GM19193 (cell line): Measurements from ENCODE around the gene ACSL6.

Source experiments
- POLR2A ChIP-seq: IDR thresholded peaks from 4 replicates; pipeline ENCODE4 v1.6.1; 2011; ENCODE audit not compliant: insufficient read depth, insufficient read length; ENCODE audit errors: extremely low read depth

ACSL6 gene

DNA sequence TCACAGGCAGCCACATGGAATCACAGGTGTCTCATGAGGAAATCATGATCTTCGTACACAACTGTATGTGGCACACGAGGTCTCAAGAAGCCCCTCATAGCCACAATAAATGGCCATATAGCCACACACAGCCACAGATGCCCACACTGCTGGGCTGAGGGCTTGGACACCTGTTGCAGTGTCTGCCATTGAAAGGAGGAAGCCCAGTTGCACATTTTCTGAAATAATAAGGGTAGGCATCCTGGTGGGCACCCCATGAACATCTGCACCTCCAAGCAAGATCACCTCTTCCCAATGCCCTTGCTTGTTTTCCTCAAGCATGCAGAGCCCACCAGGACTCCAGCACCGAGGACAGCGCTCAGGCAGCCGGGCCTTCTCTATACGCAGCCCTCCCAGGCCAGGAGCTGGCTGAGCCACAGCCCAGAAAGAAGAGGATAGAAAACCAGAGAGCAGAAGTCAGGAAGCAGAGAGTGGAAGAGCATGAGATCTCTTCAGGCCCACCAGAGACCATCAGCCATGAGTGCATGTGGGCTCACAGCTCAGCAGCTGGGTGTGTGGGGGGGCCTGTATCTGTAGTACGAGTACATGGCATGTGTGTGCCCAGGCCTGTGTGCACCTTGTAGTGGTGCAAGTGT is 1.0 kb upstream of the ACSL6 start:
- no peak for TF ChIP-seq POLR2A

- no peak for TF ChIP-seq POLR2A
These were observed 353 bp downstream of the ACSL6 start for GRCh38 chr5:132010989-132011621.

DNA sequence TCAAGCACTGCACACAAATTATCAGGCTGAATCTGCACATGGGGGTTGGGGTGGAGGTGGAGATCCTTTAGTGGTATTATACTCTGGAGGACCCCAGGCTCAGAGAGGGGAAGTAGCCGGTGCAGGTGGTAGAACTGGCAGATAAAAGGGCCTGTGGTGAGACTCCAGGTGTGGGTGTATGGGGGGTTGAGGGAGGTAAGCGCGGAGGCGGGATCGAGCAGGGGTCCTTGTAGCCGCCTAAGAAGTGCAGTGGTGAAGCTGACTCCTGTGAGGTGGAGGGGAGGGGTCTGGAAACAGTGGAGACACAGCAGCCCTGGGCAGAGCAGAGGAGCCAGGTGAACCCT is 841 bp downstream of the ACSL6 start:
- no peak for TF ChIP-seq POLR2A

DNA sequence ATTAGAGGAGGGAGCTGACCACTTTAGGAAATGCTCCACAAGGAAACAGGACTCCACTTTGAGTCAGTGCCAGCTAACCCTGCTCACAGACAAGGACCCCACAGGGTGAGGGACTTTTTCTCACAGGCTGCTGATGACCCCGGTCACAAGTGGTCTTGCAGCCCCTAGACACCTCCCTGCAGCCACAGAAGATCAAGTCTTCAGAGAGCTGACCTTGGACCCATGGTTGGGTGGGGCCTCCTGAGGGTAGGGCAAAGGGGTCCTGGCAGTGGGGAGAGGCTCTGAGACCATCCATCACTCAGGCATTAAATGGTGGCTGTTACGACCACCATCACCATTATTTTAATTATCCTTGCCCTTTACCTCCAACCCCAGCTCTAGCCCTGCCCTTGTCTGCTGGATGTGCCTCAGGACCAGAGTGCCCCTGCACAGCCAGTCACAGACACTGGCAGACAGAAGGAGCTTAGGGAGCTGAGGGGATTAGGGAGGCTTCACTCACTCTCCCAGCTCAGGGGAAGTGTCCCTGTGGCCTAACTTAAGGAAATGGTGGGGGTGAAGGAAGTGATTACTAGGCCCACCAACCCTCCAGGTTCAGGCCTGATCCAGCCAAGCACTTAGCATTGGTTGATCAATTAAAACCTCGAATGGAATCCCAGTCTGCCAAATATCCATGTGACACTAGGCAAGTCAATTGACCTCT is 1.6 kb downstream of the ACSL6 start:
- TF ChIP-seq POLR2A: no peak

DNA sequence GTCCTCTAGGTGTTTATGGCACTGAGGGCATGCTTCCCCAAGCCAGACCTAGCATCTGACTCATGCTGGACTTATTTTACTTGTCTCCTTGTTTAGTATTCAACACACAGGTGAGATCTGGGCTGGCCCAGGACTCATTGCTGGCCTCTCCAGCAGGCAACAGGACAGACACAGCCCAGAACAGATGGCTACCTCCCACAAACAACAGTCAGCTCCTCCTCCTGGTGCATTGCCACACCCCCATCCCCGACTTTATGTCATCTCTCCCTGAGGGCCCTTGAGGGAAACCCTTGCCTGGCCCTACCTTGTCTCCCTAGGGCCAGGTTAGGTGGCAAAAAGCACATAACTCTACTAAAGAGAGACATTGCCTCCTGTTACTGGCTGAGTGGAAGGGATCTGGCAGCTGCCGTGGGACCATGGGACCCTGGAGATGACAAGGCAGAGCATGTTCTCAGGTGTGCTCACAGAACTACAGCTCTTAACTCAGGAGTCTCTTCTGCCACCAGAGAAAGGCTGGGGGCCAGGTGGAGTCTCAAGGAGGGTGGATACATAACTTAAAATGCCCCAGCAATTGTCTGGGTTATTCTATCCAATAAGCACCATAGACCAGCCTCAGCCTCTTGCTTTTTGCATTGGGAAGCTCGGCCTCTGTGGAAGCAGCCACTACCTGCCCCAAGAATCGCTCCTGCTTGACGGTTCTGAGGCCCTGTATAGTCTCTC is 2.3 kb downstream of the ACSL6 start:
- TF ChIP-seq POLR2A: no peak

- TF ChIP-seq POLR2A: no peak
These were observed 3.3 kb downstream of the ACSL6 start for GRCh38 chr5:132008163-132008473.

GRCh38 chr5:132007399-132008162 is 3.9 kb downstream of the ACSL6 start:
- no peak for TF ChIP-seq POLR2A

DNA sequence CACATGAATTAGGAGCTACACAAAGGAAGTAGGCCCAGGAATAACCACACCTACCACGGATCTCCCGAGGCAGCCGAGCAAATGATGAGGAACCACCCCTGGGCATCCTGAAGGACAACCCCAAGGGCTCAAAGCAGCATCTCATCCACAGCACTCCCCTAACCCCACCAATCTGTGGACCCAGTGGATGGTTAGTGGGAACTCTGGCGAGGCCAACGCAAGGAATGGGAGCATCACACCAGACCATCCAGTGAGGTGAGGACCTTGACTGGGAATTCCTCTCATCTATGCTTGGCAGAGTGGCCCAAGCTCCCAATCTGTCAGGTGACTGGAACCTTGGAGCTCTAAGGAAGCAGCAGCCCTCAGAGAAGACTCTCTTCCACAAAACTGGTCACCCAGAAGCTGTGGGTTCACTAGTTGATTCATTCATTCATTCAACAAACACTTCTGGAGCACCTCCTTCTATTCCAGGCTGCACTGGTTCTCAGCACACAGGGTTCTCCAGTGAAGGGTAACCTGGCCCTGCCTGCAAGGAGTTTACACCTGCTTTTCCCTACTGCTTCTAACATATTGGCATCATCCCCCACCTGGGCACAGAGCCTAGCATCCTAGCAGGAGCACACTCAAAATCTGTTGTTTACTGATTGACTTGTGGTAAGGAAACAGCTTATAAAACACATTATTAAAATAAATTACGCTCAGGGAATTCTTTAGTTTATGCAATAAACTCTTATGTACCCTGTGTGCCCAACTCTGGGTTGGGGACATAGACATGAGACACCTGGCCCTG is 4.9 kb downstream of the ACSL6 start:
- no peak for TF ChIP-seq POLR2A

- TF ChIP-seq POLR2A: no peak
These were observed 5.9 kb downstream of the ACSL6 start for GRCh38 chr5:132005591-132005990.

GRCh38 chr5:132003982-132004381 is 7.5 kb downstream of the ACSL6 start:
- TF ChIP-seq POLR2A: no peak

DNA sequence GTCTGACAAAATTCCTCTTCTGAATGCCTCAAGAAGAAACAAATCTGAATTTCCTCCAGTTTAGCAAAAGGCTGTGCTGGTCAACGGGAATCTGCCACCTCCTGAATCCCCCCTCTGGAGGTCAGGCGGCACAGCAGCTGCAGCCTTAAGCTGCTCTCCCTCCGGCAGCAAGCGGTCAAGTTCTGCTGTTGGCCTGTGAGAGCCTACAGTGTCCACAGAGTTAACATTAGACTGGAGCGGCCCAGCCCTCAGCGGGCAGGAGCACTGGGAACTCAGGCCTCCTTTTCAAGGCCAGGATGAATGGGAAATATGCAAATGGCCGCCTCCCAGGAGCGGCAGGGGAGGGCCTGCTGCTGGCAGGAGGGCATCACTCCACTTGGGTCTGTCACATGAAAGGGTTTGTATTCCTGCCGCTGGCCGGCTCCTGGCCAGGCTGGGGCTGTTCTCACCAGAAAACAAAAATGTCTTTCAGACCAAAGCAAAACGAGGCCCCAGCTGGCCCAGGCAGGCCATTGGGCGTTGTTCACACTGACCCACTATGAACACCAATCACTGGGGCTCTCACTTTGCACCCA is 8.2 kb downstream of the ACSL6 start:
- no peak for TF ChIP-seq POLR2A

DNA sequence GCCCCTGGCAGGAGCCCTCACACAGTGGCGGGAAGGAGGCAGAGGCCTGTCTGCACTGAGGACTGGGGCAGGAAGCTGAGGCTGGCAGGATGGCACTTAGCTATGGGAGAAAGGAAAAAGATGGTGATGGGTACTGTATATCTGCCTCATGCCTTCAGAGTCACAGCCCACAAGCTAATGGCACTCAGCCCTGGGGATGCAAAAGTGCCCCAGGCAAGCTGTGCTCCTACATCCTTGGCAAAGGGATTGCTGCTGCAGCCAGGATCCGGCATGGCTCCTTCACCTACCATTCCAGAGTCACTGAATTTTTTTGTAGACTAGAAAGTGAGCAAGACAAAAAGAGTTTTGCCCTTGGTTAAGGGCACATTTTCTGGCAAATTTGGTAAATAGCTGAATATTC is 8.7 kb downstream of the ACSL6 start:
- TF ChIP-seq POLR2A: no peak

DNA sequence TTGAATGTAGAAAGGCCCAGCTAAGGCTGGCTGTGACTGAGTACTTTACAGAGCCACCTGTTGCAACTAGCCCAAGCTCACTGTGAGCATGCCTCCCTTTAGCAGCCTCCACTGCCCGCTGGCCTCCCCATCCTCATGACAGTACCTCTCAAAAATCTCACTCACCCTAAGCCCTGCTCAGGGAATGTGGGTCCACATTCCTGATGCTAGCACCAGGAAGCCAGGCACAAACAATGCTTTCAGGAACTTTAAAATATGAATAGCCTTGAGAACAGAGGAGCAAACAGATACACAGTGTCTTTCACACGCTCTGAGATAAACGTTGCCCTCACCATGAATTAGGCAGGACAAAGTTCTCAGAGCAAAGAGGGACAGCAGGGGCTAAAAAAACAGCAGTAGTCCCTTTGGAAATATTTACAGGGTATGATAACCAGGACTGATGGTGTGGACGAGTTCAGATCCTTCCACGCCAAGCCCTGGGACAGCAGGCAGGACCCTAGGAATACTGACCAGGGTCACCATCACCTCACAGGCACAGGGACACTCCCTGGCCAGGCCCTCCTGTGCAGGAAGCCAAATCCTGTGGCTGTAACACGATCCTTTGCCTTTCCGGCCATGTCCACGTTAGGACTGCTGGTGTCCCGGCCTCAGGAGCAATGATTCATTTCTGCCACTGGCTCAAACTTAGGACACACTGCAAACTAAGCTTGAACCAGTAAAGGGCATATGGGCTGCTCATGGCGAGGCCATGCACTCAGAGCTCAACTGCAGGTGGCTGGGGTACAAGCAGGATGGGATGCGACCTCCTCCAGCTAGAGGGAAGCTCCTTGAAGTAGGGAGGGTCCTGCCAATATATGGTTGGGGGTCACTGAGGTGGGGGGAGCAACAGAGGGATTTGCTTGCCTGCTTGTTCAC is 9.6 kb downstream of the ACSL6 start:
- no peak for TF ChIP-seq POLR2A
